ENCODE measurements around the gene CEP112.
"Not testable (repeated sequence)": the region's sequence is repeated elsewhere in the genome, so short reads cannot be mapped to it uniquely, and the experiment has no call there.

The CEP112 gene

GRCh38 chr17:65690626-65691310 is 501.2 kb downstream of the CEP112 start:
- H3K27ac Mint-ChIP-seq = no peak overlapping the region
- no peaks in the 10 kb centered on the region for H3K27me3 Mint-ChIP-seq (ENCODE audit: low read depth)
- no peaks in the 10 kb centered on the region for H3K4me1 Mint-ChIP-seq
- no peak overlapping the region for H3K4me3 Mint-ChIP-seq
- peaks cover 8% of the 10 kb centered on the region for H3K36me3 Mint-ChIP-seq (ENCODE audit: low read depth)
- no peak for TF ChIP-seq CTCF (IDR thresholded peaks at IDR 0.05; ENCODE audit: unreplicated experiment in 3 of 3)
- H3K9me3 Mint-ChIP-seq = no peaks in the 10 kb centered on the region

GRCh38 chr17:65688307-65688706 is 503.6 kb downstream of the CEP112 start:
- H3K4me3 Mint-ChIP-seq = no peak overlapping the region
- no peaks in the 10 kb centered on the region for H3K4me1 Mint-ChIP-seq
- H3K27me3 Mint-ChIP-seq (ENCODE audit: low read depth) = no peaks in the 10 kb centered on the region
- no peak for TF ChIP-seq CTCF (IDR thresholded peaks at IDR 0.05; ENCODE audit: unreplicated experiment in 3 of 3)
- H3K9me3 Mint-ChIP-seq = no peaks in the 10 kb centered on the region
- peaks cover 12% of the 10 kb centered on the region for H3K36me3 Mint-ChIP-seq (ENCODE audit: low read depth)
- no peak overlapping the region for H3K27ac Mint-ChIP-seq

GRCh38 chr17:65685110-65685509 is 506.8 kb downstream of the CEP112 start:
- H3K9me3 Mint-ChIP-seq = no peaks in the 10 kb centered on the region
- H3K27ac Mint-ChIP-seq = no peak overlapping the region
- no peaks in the 10 kb centered on the region for H3K27me3 Mint-ChIP-seq (ENCODE audit: low read depth)
- H3K36me3 Mint-ChIP-seq (ENCODE audit: low read depth) = peaks cover 12% of the 10 kb centered on the region
- no peak for TF ChIP-seq CTCF (IDR thresholded peaks at IDR 0.05; ENCODE audit: unreplicated experiment in 3 of 3)
- H3K4me1 Mint-ChIP-seq = peaks cover 14% of the 10 kb centered on the region
- H3K4me3 Mint-ChIP-seq = no peak overlapping the region

GRCh38 chr17:65684631-65685030 is 507.3 kb downstream of the CEP112 start:
- Mint-ChIP-seq H3K27ac (no peak overlapping the region), H3K36me3 (ENCODE audit: low read depth) (peaks cover 12% of the 10 kb centered on the region), H3K4me3 (no peak overlapping the region), H3K27me3 (ENCODE audit: low read depth) (no peaks in the 10 kb centered on the region), H3K4me1 (peaks cover 19% of the 10 kb centered on the region), H3K9me3 (no peaks in the 10 kb centered on the region)
- TF ChIP-seq CTCF (IDR thresholded peaks at IDR 0.05; ENCODE audit: unreplicated experiment in 3 of 3) = no peak

- Mint-ChIP-seq H3K36me3 (ENCODE audit: low read depth) (peaks cover 12% of the 10 kb centered on the region), H3K27me3 (ENCODE audit: low read depth) (no peaks in the 10 kb centered on the region), H3K4me3 (no peak overlapping the region), H3K9me3 (no peaks in the 10 kb centered on the region), H3K27ac (no peak overlapping the region), H3K4me1 (peaks cover 27% of the 10 kb centered on the region)
- TF ChIP-seq CTCF (IDR thresholded peaks at IDR 0.05; ENCODE audit: unreplicated experiment in 3 of 3) = no peak
Measured at GRCh38 chr17:65683428-65683827, 508.5 kb downstream of the CEP112 start.

GRCh38 chr17:65681763-65682162 is 510.2 kb downstream of the CEP112 start:
- H3K9me3 Mint-ChIP-seq; H3K4me3 Mint-ChIP-seq; H3K36me3 Mint-ChIP-seq (ENCODE audit: low read depth); H3K27ac Mint-ChIP-seq; H3K27me3 Mint-ChIP-seq (ENCODE audit: low read depth): not testable (repeated sequence)
- peaks cover 30% of the 10 kb centered on the region for H3K4me1 Mint-ChIP-seq
